Dermis blood vessel endothelial cell (primary cell): ENCODE data around the gene ABHD4. TPM values are rescaled to one million over a fixed set of nuclear protein-coding genes. Genes with fewer than 3 reads are reported as not detected.
"Not testable (repeated sequence)": the region's sequence is repeated elsewhere in the genome, so short reads cannot be mapped to it uniquely, and the experiment has no call there.

Experiments
- DNase-seq: peaks from one replicate; pipeline ENCODE4 v3.0.0; 2010
- total RNA-seq: library from RNA; depleted of rRNA; stranded (reverse); fragments of >200 nt; gene quantifications from 2 replicates; pipeline ENCODE4 v1.2.3, GENCODE V29; 2014

ABHD4 gene
- total RNA-seq, 1 donor from 2014 or later, result 14.3 TPM

GRCh38 chr14:22561661-22562579 is 36.2 kb upstream of the ABHD4 start:
- peak; percentile 60 for DNase-seq

- no peak for DNase-seq
Observed at GRCh38 chr14:22563987-22564386, 34.1 kb upstream of the ABHD4 start.

GRCh38 chr14:22564463-22564862 is 33.6 kb upstream of the ABHD4 start:
- DNase-seq, result no peak

GRCh38 chr14:22565391-22565945 is 32.6 kb upstream of the ABHD4 start:
- no peak for DNase-seq

- DNase-seq, result not testable (repeated sequence)
Observed at GRCh38 chr14:22566266-22566665, 31.8 kb upstream of the ABHD4 start.

GRCh38 chr14:22566845-22567244 is 31.3 kb upstream of the ABHD4 start:
- peak; percentile 55 for DNase-seq

- DNase-seq, result no peak
Observed at GRCh38 chr14:22567437-22567836, 30.7 kb upstream of the ABHD4 start.

GRCh38 chr14:22569106-22569736 is 28.9 kb upstream of the ABHD4 start:
- no peak for DNase-seq

GRCh38 chr14:22569737-22570131 is 28.4 kb upstream of the ABHD4 start:
- DNase-seq, result no peak

GRCh38 chr14:22570132-22570949 is 27.8 kb upstream of the ABHD4 start:
- peak; percentile 94 for DNase-seq

- DNase-seq, result peak; percentile 81
Observed at GRCh38 chr14:22572562-22573058, 25.5 kb upstream of the ABHD4 start.

GRCh38 chr14:22573804-22574203 is 24.3 kb upstream of the ABHD4 start:
- DNase-seq, result no peak

- no peak for DNase-seq
Observed at GRCh38 chr14:22577334-22577908, 20.7 kb upstream of the ABHD4 start.

- peak; percentile 37 for DNase-seq
Observed at GRCh38 chr14:22579236-22579635, 18.9 kb upstream of the ABHD4 start.

GRCh38 chr14:22579881-22580280 is 18.2 kb upstream of the ABHD4 start:
- DNase-seq, result no peak

GRCh38 chr14:22580625-22581024 is 17.5 kb upstream of the ABHD4 start:
- DNase-seq, result no peak

GRCh38 chr14:22583994-22584393 is 14.1 kb upstream of the ABHD4 start:
- DNase-seq, result no peak

GRCh38 chr14:22587247-22587646 is 10.9 kb upstream of the ABHD4 start:
- no peak for DNase-seq

- peak; percentile 24 for DNase-seq
Observed at GRCh38 chr14:22587677-22588422, 10.2 kb upstream of the ABHD4 start.

- DNase-seq, result peak; percentile 24
Observed at GRCh38 chr14:22588526-22589095, 9.5 kb upstream of the ABHD4 start.
